Measurements from ENCODE around the gene DNAL4.

Gene DNAL4

GRCh38 chr22:38740116-38740723 lies 53.7 kb downstream of the DNAL4 start:
- DNase-seq (ENCODE audit: low spot score) = no peak

DNA sequence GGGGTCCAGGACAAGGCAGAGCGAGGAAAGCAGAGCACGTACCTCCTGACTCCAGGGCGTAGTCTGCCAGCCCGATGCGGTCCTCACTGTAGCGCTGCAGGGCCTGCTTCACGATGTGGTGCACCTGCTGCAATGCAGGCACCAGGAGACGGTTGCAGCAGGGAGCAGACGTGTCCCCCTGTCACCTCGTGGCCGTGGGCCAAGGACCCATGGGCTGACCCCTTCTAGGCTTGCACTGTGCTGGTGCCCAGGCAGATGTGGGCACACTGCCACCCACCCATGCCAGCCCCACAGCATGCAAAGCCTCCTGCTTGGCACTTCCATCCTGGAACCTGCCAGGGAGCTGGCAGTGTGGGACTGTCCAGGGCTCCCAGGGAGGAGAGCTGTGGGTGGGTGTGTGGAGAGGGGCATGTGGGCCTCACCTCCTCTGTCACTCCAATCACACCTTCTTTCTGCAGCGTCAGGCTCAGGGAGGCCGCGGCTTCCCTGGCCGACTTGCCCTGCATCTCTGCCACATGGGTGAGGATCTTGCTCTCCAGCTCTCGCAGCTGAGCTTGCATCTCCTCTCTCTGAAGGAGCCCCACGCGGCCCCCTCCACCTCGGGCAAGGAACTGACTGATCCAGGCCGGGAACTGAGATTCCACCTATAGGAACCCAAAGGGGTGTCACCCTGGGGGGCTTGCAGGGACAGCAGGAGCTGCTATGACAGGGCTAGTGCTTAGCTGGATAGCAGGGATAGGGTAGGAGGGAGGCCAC lies 54.5 kb downstream of the DNAL4 start:
- no peak for DNase-seq (ENCODE audit: low spot score)

DNA sequence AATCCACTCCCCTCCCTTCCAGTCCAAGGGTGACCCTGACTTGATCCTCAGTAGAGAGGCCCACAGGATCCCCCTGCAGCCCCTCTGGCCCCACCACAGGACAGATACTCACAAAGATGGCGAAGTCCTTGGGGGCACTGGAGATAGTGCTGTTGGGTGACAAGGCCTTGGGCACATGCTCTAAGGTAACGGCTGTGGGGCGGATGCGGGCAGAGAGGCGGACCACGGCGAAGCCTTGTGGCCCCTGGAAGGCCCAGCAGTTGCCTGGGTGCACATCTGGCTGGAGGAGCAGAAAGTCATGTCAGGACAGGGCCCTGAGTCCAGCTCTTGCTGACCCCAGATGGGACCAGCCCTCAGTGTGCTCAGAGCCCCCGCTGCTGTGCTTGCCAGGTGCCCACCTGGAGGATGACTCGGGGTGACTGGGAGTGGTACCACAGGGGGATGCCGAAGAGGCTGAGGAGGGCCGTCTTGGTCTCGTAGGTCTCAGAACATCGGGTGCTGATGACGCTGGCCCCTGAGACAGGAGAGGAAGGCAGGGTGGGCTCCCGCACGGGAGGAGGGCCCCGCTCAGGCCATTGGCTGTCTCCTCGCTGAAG lies 55.4 kb downstream of the DNAL4 start:
- DNase-seq (ENCODE audit: low spot score) = no peak

- DNase-seq (ENCODE audit: low spot score) = no peak
Measured at GRCh38 chr22:38737302-38738060, 56.5 kb downstream of the DNAL4 start.

DNA sequence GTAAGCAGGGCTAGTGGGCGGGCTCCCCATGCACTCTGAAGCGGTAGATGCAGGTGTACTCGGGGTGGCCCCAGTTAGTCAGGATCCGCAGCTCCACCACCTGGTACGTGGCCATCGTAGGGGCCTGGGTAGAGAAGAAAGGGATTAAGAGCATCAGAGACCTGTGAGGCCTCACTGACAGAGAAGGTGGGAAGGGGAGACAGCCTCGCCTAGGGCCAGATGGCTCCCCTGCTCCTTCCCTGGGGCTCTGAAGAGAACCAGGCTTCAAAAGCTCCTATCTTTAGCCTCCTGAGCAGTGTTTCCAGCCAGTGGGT lies 57.7 kb downstream of the DNAL4 start:
- no peak for DNase-seq (ENCODE audit: low spot score)

GRCh38 chr22:38735465-38736256 lies 58.3 kb downstream of the DNAL4 start:
- DNase-seq (ENCODE audit: low spot score) = no peak

- DNase-seq (ENCODE audit: low spot score) = no peak
Measured at GRCh38 chr22:38735126-38735464, 58.8 kb downstream of the DNAL4 start.

- DNase-seq (ENCODE audit: low spot score) = no peak
Measured at GRCh38 chr22:38734421-38735100, 59.4 kb downstream of the DNAL4 start.

- no peak for DNase-seq (ENCODE audit: low spot score)
Measured at GRCh38 chr22:38733724-38734381, 60.1 kb downstream of the DNAL4 start.

GRCh38 chr22:38733329-38733723 lies 60.6 kb downstream of the DNAL4 start:
- DNase-seq (ENCODE audit: low spot score) = peak; percentile 87

GRCh38 chr22:38732251-38732815 lies 61.6 kb downstream of the DNAL4 start:
- DNase-seq (ENCODE audit: low spot score) = no peak

DNA sequence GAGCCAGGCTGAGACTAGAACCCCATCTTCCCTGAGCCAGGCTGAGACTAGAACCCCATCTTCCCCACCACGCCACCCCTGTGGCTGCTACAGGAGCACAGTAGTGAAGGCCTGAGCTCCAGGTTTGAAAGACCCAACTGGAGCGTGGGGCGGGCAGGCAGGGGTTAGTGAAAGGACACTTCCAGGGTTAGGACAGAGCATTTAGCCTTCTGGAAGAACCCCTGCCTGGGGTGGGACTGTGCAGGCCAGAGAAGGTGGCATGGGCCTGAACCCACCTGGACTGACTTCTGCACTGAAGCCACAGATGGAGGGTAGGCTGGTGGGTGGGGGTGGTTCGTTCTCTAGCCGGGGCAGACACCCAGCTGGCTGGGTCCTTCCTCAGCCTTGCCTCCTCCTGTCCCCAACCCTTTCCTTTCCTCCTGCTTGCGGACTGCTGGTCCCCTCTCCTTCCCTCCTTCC lies 62.2 kb downstream of the DNAL4 start:
- DNase-seq (ENCODE audit: low spot score) = no peak

DNA sequence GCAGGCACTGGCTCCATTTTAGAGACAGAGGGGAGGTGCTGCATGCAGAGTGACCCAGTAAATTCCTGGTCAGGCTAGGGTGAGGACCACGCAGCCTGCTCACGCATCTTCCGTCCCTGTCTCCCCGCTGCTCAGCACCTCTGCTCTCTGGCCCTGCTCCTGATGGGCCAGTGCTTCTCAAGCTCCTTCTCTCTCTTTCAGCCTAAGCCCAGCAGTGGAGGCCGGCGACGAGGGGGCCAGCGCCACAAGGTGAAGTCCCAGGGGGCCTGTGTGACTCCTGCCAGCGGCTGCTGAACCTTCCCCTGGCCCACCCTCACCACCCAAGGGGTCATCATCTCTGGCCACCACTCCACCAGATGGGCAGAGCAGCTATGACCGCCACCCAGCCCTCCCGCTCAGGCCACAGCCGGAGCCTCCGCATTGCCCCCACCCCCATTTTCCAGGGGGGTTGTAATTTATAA lies 63.5 kb downstream of the DNAL4 start:
- no peak for DNase-seq (ENCODE audit: low spot score)

- no peak for DNase-seq (ENCODE audit: low spot score)
Measured at GRCh38 chr22:38729946-38730345, 64.0 kb downstream of the DNAL4 start.

GRCh38 chr22:38728871-38729796 lies 64.8 kb downstream of the DNAL4 start:
- DNase-seq (ENCODE audit: low spot score) = no peak
